Adrenal gland (tissue), 12 donors: Measurements from ENCODE around the gene SLTM. TPM values are rescaled to one million over a fixed set of nuclear protein-coding genes. Genes with fewer than 3 reads are reported as not detected.
"Not testable (repeated sequence)": the region's sequence is repeated elsewhere in the genome, so short reads cannot be mapped to it uniquely, and the experiment has no call there.

Experiments
- DNase-seq, 7 donors: peaks; one replicate each; pipeline ENCODE4 v3.0.0-alpha.2; 2019 to 2020
- H3K27ac ChIP-seq, 5 donors: fragments of 200-600 bp; sonication (generic) in 4 of 5; 1 replicate in 3 of 5; 2 replicates in 2 of 5; pipeline versions ENCODE4 v1.5.1 to v1.8.0; 2016 to 2020; ENCODE audit warnings: mild to moderate bottlenecking in 1 of 5
- H3K27me3 ChIP-seq: fragments of 200-600 bp; 2 replicates; pipeline ENCODE4 v1.8.0; 2021
- H3K36me3 ChIP-seq, 2 donors: fragments of 200-600 bp; replicated peaks in 1 of 2; 1 replicate in 1 of 2; 2 replicates in 1 of 2; pipeline versions ENCODE4 v1.5.1 to v1.8.0; 2018 to 2022
- H3K4me1 ChIP-seq, 2 donors: fragments of 200-600 bp; replicated peaks in 1 of 2; 1 replicate in 1 of 2; 2 replicates in 1 of 2; pipeline versions ENCODE4 v1.5.1 to v1.8.0; 2018 to 2021
- H3K4me3 ChIP-seq, 4 donors: fragments of 200-600 bp; sonication (generic) in 3 of 4; one replicate each; pipeline ENCODE4 v1.5.1; 2016 to 2018
- H3K9me3 ChIP-seq, 3 donors: fragments of 200-600 bp; sonication (generic) in 1 of 3; replicated peaks in 1 of 3; 1 replicate in 2 of 3; 2 replicates in 1 of 3; pipeline versions ENCODE4 v1.5.1 to v1.8.0; 2016 to 2021
- CTCF ChIP-seq, 6 experiments: fragments of 450-650 bp in 4 of 6; fragments of 200-600 bp in 2 of 6; sonication (generic) in 1 of 6; IDR thresholded peaks; 1 replicate in 5 of 6; 2 replicates in 1 of 6; pipeline versions ENCODE4 v1.5.1 to v1.8.0; 2016 to 2021; ENCODE audit warnings: antibody characterized with exemption in 6 of 6, mild to moderate bottlenecking in 2 of 6, moderate library complexity in 1 of 6
- POLR2A ChIP-seq, 2 donors: fragments of 450-650 bp; IDR thresholded peaks; one replicate each; pipeline ENCODE4 v1.6.1; 2017; ENCODE audit warnings: antibody characterized with exemption in 2 of 2, mild to moderate bottlenecking in 2 of 2, moderate library complexity in 1 of 2
- WGBS, 4 donors: extraction: QIAGEN DNeasy Blood & Tissue Kit in 2 of 4; methylation state at CpG; one replicate each; pipeline versions ENCODE4 v1.1.5 to v1.1.7; 2013 to 2017; 5-methylcytosine and 5-hydroxymethylcytosine counted together
- intact Hi-C, 2 donors: fragments of 100-400 bp; cut with DNase I; formaldehyde crosslinking; loops; one replicate each; pipeline versions ENCODE4 v1.14.1 to v1.15.0; 2022 to 2023
- polyA plus RNA-seq, 3 donors: library from polyadenylated mRNA; stranded (reverse); fragments of 200-250 nt in 2 of 3; fragments of 350-450 nt in 1 of 3; fragmentation: Illumina TruSeq in 1 of 3; extraction: RNeasy Lipid Tissue Mini Kit (QIAGEN cat#74804) in 1 of 3; gene quantifications; one replicate each; pipeline ENCODE4 v1.2.3, GENCODE V29; 2013 to 2014
- total RNA-seq, 9 donors: library from RNA; depleted of rRNA in 4 of 9; stranded (reverse); fragments of >200 nt in 4 of 9; fragments of 120-200 nt in 1 of 9; fragmentation: NEBNext Ultra II Directional in 1 of 9; extraction: Animal tissue kit (Norgen Biotek cat#: 25700) in 1 of 9; gene quantifications; one replicate each; pipeline versions ENCODE4 v1.1.0 to v1.2.4, GENCODE V29; 2013 to 2023
- donor health status: healthy with polysubstance abuse.
- donor health status: Bipolar disorder and iron deficiency.
- donor health status: DM: yes; HTN: yes; CAD: no.
- donor health status: DM: no; HTN: no; CAD: no.
- donor health status: DM: no; HTN: no; CAD: no.
- donor health status: DM: yes; HTN: yes; CAD: no.

Gene SLTM
- total and polyA plus RNA-seq, 12 donors: 31.4 to 87.0 (median 53.2) TPM

GRCh38 chr15:58900631-58901030, 32.8 kb downstream of the SLTM start:
- Histone ChIP-seq H3K4me1 (no peaks in the 10 kb centered on the region), H3K9me3 (no peaks in the 10 kb centered on the region), H3K4me3 (no peak overlapping the region), H3K27me3 (no peaks in the 10 kb centered on the region), H3K36me3 (peaks cover 0 to 31% of the 10 kb centered on the region in 2 donors), H3K27ac (no peak overlapping the region)
- DNase-seq: no peak
- intact Hi-C loops: no loop called here
- TF ChIP-seq POLR2A (IDR thresholded peaks at IDR 0.05): no peak
- no peak for TF ChIP-seq CTCF (IDR thresholded peaks at IDR 0.05)
- WGBS, 4 donors: 86 to 91% (median 88%) methylated on average over 3 of the region's 3 CpGs

- WGBS, 4 donors: 90 to 96% (median 93%) methylated on average over 1 of the region's 1 CpG
- Histone ChIP-seq H3K36me3 (peaks cover 0 to 48% of the 10 kb centered on the region in 2 donors), H3K27ac (no peak overlapping the region), H3K4me1 (no peaks in the 10 kb centered on the region), H3K27me3 (no peaks in the 10 kb centered on the region), H3K4me3 (no peak overlapping the region), H3K9me3 (no peaks in the 10 kb centered on the region)
- intact Hi-C loops: no loop called here
- no peak for DNase-seq
- no peak for TF ChIP-seq POLR2A (IDR thresholded peaks at IDR 0.05)
- TF ChIP-seq CTCF (IDR thresholded peaks at IDR 0.05): no peak
Measured at GRCh38 chr15:58898150-58898680, 35.3 kb downstream of the SLTM start.

- WGBS, 4 donors: 89 to 94% (median 91%) methylated on average over 7 of the region's 7 CpGs
- no peaks in the 10 kb centered on the region for H3K4me1 ChIP-seq
- H3K9me3 ChIP-seq: no peaks in the 10 kb centered on the region
- H3K36me3 ChIP-seq: peaks cover 0 to 95% of the 10 kb centered on the region in 2 donors
- no peaks in the 10 kb centered on the region for H3K27me3 ChIP-seq
- DNase-seq: no peak
- no peak overlapping the region for H3K4me3 ChIP-seq
- no peak overlapping the region for H3K27ac ChIP-seq
- TF ChIP-seq CTCF (IDR thresholded peaks at IDR 0.05): no peak
- no peak for TF ChIP-seq POLR2A (IDR thresholded peaks at IDR 0.05)
- intact Hi-C loops: no loop called here
Measured at GRCh38 chr15:58889363-58889762, 44.1 kb downstream of the SLTM start.

- H3K4me1 ChIP-seq: peaks cover 5 to 8% of the 10 kb centered on the region in 2 donors
- H3K27me3 ChIP-seq: no peaks in the 10 kb centered on the region
- H3K9me3 ChIP-seq: no peaks in the 10 kb centered on the region
- no peak overlapping the region for H3K27ac ChIP-seq
- DNase-seq: no peak
- intact Hi-C loops: no loop called here
- no peak overlapping the region for H3K4me3 ChIP-seq
- H3K36me3 ChIP-seq: peaks cover 0 to 95% of the 10 kb centered on the region in 2 donors
- WGBS, 4 donors: 88 to 97% (median 94%) methylated on average over 12 of the region's 12 CpGs
- no peak for TF ChIP-seq POLR2A (IDR thresholded peaks at IDR 0.05)
- TF ChIP-seq CTCF (IDR thresholded peaks at IDR 0.05): no peak
Measured at GRCh38 chr15:58886921-58887320, 46.6 kb downstream of the SLTM start.

- DNase-seq, H3K4me3 ChIP-seq, H3K27me3 ChIP-seq, intact Hi-C loops, H3K4me1 ChIP-seq, H3K27ac ChIP-seq, H3K9me3 ChIP-seq: not testable (repeated sequence)
- peaks cover 0 to 98% of the 10 kb centered on the region in 2 donors for H3K36me3 ChIP-seq
- WGBS, 4 donors: 81 to 87% (median 87%) methylated on average over 3 of the region's 3 CpGs
Measured at GRCh38 chr15:58883926-58884325, 49.6 kb downstream of the SLTM start.
